NCI-H446 treated with DMSO at 0.1 percent for 48 hours (cell line): ENCODE measurements around the gene CNNM4.

Experiments
- DNase-seq: peaks from one replicate; lab custom pipeline; 2025; lab: John Stamatoyannopoulos, UW

CNNM4 gene

DNA sequence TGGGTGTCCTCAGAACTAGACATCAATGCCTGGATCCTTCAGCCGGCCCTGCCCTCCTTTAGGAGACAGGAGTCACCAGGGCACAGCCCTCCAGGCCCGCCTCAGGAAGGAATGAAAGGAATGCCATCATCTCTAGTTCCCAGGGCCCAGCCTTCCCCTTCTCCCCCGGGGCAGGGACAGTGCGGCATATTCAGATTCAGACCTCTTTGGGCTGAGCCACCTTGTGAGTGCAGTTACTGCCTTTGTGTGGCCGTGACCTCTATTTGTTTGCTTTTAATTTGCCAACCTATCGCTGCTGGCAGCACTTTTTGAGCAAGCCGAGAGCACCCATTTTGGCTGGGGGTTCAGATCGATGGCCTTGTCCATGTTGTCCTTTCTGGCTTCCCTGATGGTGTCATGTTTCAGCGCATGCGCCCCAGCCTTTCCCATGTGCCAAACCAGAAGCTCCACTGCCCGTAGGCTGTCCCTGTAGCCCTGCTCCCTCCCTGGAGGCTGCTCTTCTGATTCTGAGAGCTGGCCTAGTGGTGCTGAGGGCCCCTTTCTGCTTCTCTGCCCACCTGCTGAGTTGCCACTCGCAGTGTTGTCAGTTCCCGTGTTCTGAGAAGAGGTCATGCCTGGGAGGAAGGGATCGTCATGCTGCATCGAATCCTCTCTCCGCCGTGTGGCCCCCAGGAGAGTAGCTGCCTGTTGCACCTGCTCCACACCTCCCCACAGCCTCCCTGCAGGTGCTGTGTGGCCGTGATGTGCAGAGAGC is 72.2 kb downstream of the CNNM4 start:
- no peak for DNase-seq

DNA sequence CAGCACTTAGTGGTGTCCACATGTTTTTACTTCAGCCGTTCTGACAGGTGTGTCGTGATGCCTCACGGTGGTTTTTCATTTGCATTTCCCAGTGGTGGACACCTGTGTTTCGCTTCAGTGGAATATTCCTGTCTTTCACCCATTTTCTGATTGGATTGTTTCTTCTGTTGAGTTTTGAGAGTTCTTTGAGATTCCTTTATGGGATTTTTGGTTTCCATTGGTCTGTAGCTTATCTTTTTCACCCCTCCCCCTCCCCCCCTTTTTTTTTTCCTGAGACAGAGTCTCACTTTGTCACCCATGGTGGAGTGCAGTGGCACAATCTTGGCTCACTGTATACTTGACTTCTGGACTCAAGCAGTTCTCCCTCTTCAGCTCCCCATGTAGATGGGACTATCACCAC is 75.1 kb downstream of the CNNM4 start:
- no peak for DNase-seq

DNA sequence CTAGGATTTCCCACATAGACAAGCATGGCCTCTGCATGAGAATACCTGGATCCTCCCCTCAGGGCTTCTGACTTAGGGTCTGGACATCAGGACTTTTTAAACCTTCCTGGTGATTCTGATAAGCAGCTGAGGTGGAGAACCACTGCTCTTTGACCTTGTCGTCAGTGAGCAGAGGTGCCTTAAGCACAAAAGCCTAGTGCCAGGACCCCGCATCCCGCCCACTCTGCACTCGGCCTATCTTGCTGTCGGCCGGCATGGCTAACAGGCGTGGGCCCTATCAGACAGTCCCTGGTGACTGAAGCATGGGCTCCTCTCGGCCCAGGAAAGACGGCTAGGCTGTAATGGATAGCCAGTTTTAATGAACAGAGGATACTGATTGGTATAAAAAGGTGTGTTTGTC is 76.9 kb downstream of the CNNM4 start:
- no peak for DNase-seq

DNA sequence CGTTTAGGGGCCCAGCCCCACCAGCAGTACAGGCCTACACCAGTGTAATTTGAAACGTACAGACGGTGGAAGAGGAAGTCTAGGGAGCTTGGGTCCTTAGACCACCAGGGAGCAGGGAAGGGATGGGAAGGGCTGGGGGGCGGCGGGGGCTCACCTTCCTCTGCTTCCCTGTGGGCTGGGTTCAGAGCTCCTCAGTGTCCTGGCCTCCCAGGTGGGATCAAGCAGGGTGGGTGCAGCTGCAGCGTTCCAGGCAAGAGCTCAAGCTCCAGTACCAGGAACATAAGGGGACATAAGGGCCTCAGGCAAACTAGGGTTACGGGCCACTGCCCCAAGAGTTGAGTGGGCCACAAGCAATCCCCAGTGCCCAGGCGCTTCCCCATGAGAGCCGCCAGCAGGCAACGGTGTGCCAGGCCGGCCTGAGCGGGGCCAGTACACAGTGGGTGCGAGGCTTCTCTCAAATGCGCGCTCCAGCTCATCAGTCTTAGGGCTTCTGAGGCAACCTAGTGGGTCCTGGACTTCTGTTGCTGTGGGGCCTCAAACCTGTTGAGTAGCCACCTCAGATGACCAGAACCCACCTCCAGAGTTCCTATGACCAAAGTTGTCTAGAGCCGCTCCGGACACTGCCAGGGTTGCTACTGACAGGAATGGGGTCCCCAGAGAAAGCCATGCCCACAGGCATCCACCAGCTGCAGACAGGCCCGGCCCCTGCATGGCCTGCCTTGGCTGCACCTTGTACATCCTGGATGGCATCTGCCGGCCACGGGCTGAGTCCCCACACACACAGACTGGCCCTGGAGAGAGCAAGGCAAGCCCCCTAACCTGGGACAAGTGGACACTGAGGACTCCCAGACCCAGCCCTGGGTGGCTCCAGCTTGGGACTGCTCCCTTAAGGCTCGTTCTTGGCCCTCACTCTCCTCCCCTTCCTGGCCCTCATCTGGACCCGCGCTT is 77.9 kb downstream of the CNNM4 start:
- DNase-seq, result no peak

DNA sequence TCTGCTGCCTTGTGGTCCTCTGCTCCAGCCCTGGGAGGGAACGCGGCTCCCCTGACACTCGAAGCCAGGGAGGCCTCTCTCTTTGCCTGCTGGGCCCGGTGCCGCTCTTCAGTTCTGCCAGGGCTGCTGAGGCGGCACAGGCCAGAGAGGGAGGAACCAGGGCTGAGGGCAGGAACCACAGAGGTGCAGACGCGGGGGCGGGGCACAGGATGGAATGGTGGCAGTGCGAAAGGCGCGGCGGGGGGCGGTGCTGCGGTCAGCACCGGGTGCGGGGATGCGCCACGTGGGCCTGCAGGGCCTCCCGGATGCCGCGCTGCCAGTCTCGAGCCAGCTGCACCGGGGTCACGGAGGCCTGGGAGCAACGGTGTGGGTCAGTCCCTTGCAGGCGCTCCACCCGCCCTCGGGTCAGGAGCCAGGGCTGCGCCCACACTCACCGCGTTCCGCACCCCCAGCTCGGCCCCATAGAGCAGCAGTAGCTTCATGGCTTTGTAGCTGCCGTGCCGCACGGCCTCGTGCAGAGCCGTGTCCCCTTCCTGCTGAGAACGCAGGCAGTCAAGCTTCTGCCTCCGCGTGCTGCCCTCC is 78.7 kb downstream of the CNNM4 start:
- DNase-seq, result no peak

DNA sequence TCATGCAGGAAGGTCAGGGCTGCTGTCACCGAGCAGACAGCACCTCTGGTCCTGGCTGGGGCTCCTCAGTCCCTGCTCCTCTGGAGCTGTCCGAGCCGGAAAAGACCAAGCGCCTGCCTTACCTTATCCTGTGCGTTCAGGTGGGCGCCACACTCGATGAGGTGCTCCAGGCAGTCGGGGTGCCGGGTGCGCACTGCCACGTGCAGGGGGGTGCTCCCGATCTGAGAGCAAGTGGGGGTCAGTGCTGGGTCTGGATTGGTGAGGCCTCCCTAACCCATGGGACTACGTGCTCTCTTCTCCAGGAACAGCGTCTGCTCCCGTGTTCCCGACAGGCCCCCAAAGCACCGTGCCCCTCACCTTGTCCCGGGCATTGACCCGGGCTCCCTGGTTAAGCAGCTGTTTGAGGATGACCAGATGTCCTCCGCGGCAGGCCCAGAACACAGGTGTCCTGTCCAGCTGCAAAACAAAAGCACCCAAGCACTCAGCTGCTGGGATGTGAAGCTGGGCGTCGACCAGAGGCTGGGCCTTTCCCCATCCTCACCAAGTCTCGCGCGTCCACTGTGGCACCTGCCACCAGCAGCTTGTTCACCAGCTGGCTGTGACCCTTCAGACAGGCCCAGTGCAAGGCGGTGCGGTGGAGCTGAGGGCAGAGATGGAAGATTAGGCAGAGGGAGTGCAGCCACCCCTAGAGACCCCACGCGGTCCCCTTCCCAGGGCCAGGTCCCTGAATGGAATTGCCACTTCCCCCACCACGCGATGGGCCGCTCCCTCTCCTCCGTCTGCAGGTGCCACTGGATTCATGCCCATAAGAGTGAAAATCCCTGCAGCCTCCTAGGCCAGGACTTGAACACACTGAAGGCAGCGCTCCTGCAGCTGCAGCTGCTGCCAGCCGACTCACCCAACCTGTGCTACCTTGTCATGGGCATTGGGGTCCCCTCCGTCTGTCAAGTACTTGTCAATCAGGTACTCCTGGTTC is 79.5 kb downstream of the CNNM4 start:
- no peak for DNase-seq

DNA sequence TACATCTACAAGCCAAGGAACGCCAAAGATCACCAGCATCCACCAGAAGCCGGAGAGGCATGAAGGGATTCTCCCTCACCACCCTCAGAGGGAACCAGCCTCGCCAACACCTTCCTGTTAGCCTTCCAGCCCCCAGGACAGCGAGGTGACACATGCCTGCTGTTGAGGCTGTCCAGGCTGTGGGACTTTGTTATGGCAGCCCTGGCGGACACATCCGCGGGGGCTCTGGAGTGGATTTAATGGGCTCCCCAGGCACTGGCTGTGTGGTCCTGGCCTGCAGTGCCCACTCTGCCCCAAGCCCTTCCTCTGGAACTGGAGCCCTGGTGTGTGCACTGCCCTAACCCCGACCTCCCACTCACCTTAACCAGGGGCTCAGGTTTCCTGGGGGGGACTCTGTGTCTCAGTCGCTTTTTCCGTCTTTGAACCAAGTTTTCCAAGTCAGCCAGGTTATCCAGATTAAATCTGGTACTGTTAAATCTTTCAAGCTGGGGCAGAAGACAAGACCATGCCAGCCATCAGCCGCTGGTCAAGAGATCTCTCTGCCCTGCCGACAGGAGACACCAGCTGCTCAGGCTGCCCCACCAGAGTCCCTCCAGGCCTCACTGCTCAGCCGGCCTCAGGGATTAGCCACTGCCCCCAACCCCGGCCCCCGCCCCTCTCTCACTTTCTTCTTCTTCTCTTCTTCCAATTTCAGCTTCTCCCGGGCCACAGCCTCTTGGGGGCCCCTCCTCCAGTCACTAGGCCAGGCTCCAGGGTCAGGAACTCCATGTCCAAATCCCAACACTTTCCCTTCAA is 81.2 kb downstream of the CNNM4 start:
- DNase-seq, result no peak

DNA sequence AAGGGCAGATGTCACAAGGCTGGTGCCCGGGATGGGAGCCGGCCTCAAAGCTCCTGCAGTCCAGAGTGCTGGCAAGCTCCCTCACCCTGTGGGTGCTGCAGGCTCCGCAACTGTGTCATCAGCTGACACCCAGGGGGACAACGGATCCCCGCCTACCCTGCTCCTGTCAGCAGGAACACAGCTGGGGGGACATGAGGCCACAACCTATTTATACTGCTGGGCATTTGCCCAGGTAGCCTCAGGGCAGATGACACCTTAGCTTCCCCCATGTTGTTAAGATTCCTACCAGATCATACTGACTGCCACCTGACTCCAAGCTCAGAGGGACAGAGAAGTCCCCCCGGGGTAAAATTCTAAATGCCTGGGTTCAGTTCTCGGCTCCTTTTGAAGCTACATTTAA is 81.9 kb downstream of the CNNM4 start:
- no peak for DNase-seq

DNA sequence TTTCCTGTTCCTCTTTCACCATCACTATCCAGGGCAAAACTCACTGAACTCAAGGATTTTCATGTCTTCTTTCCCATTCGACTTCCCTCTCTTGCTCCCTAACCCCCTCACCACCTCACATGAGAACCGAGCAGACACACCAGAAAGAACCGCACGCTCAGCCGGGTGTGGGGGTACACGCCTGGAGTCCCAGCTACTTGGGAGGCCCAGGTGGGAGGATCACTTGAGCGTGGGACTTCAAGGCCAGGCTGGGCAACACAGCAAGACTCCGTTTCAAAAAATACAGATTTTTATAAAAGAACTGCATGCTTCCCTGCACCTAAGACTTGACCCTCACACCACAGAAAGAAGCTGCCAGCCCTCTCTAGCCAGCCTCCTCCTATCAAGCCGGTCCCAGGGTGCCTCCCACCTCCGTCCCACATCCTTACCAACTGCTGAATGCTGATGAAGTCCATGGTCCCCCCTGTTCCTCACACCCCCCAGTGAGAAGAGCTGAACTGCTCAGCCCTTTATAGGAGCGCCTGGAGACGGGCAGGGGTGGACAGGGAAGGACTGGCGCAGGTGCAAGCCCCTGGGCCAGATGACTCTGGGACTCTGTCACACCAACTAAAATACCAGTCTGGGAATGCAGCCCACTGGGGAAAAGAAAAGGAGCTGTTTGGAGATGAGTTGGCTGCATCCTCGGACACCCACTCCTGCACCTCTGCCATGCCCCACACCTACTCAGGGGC is 83.0 kb downstream of the CNNM4 start, which contains the start of gene ANKRD23:
Gene ANKRD23, minus strand, starts transcription at position 484 of the 731 bp plus-strand sequence. Its CDS starts 29 bp downstream, at position 455.
- no peak for DNase-seq

DNA sequence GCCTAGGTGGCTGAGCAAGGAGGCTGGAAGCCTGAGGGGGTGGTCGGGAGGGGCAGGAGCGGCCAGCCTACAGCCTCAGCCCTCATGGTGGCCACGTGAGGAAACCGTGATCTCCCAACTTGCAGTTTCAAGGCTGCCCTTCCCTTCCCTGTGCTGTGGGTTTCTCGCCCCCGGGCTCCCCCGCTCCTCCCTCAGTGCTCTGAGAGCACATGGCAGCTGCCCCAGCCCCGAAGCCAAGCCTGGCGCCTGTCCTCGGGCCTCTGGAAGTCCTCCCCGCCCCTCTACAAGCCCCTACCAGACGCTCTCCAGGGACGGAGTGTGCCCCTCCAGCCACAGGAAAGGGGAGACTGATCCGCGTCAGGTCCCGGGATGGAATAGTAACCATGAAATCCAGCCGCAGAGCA is 83.7 kb downstream of the CNNM4 start:
- no peak for DNase-seq

DNA sequence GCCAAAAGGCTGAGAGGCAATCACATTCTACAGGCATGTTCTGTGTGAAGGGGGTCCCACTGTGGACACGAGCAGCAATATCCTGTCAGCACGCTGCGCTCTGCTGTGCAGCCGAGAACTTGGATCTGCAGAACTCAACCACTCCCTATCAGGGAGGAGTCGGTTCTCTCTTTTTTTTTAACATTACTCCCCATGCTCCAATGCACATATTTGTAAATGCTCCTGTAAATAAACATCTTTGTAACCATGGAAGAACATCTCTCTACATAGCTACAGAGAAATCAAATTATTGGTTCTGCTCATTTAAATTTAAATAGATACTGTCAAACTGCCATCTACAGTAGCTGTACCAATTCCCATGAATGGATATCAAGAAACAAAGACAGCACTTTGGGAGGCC is 86.1 kb downstream of the CNNM4 start:
- DNase-seq, result no peak

DNA sequence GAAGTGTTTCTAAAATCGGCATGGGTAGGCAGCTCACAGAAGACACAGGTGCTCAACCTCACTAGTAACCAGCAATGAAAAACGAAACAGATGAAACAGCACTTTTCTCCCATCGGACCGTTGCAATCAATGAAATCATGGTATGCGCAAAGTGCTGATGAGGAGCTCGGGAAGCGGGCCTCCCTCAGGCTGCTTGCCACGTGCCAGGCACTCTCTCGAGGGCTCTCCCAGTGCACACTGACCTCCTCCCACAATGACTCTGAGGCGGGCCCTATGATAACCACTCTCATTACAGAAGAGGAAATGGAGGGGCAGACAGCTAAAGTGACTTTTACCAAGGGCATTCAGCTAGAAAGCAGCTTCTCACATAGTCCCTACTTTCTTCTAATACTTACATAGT is 86.9 kb downstream of the CNNM4 start:
- DNase-seq, result no peak

DNA sequence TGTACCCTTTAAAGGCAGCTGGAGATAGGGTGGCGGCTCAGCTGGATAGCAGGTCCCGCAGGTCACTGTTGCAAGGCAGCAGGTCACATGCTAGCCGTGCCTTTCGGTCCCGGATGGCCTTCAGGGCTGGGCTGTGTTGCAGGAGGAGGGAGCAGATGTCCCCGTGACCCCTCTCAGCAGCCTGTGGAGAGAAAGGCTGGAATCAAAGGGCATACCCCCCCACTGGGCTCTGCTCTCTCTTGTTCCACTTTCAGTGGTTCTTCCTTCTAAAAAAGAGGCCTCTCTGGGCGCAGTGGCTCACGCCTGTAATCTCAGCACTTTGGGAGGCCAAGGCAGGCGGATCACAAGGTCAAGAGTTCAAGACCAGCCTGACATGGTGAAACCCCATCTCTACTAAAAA is 87.6 kb downstream of the CNNM4 start:
- DNase-seq, result no peak

DNA sequence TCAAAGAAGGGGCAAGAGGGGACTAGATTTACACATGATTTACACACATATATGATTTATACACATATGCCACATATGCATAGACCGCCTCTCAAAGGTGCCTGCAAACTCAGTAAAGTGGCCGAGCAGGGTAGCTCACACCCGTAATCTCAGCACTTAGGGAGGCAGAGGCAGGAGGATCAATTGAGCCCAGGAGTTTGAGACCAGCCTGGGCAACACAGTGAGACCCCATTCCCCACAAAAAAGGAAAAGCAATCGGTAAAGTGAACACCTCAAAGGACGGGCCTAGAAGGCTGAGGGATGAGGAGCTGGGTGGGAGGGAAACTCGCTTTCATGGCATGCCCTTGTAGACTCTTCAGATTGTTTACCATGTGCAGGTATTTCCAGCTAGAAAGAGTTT is 92.0 kb downstream of the CNNM4 start:
- no peak for DNase-seq

DNA sequence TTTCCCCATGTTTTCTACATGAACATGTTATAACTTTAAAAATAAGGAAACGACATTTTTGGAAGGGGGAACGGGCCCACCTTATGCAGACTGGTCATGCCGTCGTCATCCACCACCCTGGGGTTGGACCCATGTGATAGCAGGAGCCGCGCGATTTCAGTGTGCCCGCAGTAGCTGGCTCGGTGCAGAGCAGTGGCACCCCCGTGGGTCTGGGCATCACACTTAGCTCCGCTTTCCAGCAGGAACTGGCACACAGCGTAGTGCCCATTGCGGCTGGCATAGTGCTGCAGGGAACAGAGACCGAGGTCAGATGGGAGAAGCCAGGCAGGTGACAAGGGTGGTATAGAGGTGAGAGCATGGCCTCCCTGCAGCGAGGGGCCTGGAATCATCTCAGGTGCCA is 92.6 kb downstream of the CNNM4 start:
- DNase-seq, result no peak

DNA sequence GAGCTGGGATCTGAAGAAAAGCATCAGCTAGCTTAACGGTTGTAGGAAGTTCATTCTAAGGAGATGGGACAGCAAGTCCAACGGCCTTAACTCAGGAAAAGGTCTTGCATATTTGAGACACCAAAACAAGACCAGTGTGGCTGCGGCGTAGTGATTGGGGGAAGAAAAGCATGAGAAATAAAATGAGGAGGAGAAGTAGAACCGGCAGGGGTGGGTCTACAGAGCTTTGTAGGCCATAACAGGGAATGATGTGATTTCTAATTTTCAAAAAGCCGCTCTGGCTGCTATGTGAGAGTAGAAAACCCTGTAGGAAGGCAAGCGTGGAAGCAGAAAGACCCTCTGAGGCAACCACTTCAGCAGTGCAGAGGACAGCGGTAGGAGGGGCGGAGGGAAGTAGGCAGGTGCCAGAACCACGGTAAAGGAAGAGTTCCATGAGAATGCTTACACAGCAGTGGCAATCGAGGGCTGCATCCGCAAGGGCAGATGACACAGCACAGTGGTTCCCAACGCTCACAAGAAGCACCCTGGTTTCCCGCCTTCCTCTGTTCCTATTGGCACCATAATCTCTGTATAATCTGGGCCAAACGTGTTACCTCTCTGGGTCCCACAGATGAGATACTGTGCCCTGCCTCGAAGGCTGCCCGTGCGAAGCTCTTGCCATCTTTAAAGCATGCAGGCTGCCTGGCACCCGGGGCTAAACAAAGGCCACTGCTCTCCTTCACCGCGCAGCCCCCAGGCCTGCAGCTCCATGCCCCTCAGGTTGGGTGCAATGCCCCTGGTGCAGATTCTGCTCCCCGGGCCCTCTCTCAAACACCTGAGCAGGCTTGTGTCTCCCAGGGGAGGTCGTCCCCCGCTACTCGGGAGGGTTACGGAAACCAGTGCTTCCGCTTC is 96.3 kb downstream of the CNNM4 start:
- DNase-seq, result no peak

DNA sequence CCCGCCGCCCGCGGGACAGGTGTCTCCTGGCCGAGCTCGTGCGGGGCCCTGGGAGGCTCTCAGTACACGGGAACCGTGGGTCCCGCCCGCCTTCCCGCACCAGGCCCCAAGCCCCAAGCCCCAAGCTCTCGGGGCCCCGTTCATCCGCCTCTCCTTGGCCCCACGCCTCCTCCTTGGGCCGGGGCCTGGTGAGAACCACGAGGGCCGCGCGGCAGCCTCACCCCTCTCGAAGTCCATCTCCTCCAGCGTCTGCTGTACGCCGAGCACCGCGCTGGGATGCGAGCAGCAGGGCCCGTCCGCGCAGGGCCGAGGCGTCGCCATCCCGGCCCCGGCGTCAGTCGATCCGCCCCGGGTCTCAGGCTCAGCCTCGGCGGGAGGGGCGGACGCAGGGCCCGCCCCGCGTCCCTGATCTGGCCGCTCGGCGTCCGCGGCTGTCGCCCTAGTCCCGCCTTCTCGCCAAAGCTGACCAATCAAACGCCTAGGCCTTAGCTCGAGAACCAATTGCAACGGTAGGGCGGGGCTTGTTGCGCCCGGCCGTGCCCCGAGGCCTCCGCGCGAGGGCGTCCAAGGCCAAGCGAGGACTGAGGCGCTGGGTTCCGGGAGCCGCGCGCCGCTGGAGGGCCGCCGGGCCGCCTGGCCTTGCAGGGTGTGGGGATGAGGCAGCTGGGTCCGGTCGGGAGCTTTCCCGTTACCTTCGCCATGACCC is 97.1 kb downstream of the CNNM4 start, which contains the start of gene ANKRD39:
Gene ANKRD39, minus strand, starts transcription at position 350 of the 706 bp plus-strand sequence. Its CDS starts 29 bp downstream, at position 321.
- peak; percentile 94 for DNase-seq

DNA sequence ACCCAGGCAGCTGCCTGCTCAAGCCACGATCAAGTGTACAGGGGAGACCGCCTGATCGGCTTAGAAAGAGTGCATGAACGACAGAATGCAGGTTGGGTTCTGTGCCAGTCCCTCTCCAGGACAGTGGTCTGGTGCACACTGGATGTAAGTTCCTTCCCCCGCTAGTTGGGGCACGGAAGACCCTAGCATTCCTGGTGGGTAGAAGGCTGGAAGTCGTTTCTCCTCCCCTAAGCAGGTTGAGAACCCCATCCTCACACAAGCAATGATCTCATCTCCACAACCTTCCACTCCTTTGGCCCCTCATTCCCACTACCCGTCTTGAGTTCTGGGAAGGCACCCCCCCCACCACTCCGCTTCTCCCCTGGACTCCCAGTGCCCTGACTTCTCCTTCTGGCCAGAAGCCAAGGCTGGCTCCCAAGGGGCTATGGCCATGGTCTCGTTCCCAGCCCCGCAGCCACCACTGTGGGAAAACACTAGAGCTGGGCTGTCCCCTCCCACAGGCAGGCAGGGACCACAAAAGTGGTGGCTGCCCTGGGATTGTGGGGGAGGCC is 98.5 kb downstream of the CNNM4 start:
- DNase-seq, result no peak
